ENCODE data around the gene HNRNPUL1. TPM values are rescaled to one million over a fixed set of nuclear protein-coding genes. Genes with fewer than 3 reads are reported as not detected.

The HNRNPUL1 gene
- total RNA-seq, 1 donor from 2014 or later, result 244 TPM

DNA sequence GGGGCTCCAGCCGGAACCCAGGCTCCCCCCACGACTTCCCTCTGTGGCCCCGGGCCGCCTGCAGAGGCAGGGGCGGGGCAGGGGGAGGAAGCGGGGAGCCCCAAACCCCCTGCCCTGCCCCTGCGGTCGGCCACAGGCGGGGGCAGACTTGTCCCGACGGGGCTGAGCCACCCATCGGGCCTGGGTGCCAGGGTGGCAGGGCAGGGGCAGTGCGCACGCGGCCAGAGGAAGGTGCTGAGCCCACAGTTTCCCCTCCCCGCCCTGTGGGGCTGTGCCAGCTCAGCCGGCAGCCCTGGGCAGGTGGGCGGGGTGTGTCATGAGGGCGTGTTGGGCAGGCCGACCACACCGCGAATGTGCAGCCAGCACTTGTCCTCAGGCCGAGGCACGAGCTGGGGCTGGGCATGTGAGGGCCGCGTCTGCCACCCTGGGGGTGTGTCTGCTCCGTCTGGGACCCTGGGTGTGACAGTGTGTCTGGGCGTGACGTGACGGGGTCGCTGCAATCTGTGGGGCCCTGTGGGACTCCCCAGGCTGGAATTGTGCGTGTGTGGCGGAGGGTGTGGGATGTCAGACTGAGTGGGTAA lies 63.5 kb downstream of the HNRNPUL1 start:
- DNase-seq (ENCODE audit: extremely low spot score, unreplicated experiment), result no peak
- Mint-ChIP-seq H3K27me3 (peaks cover 38% of the 10 kb centered on the region), H3K36me3 (no peaks in the 10 kb centered on the region), H3K27ac (peak overlapping the region; percentile 50), H3K9me3 (no peaks in the 10 kb centered on the region), H3K4me1 (ENCODE audit: unreplicated experiment) (peaks cover 47% of the 10 kb centered on the region), H3K4me3 (peak overlapping the region; percentile 15)
- TF ChIP-seq CTCF (conservative IDR thresholded peaks at IDR 0.05), result no peak

- Mint-ChIP-seq H3K27me3 (peaks cover 38% of the 10 kb centered on the region), H3K4me3 (peak overlapping the region; percentile 15), H3K27ac (peak overlapping the region; percentile 50), H3K9me3 (no peaks in the 10 kb centered on the region), H3K4me1 (ENCODE audit: unreplicated experiment) (peaks cover 40% of the 10 kb centered on the region), H3K36me3 (no peaks in the 10 kb centered on the region)
- no peak for TF ChIP-seq CTCF (conservative IDR thresholded peaks at IDR 0.05)
- DNase-seq (ENCODE audit: extremely low spot score, unreplicated experiment), result no peak
Observed at GRCh38 chr19:41328157-41328841, 64.1 kb downstream of the HNRNPUL1 start.

- Mint-ChIP-seq H3K4me3 (no peak overlapping the region), H3K27me3 (peaks cover 38% of the 10 kb centered on the region), H3K27ac (peak overlapping the region; percentile 50), H3K36me3 (no peaks in the 10 kb centered on the region), H3K4me1 (ENCODE audit: unreplicated experiment) (peaks cover 39% of the 10 kb centered on the region), H3K9me3 (no peaks in the 10 kb centered on the region)
- no peak for TF ChIP-seq CTCF (conservative IDR thresholded peaks at IDR 0.05)
- no peak for DNase-seq (ENCODE audit: extremely low spot score, unreplicated experiment)
Observed at GRCh38 chr19:41328842-41329225, 64.7 kb downstream of the HNRNPUL1 start.

- H3K36me3 Mint-ChIP-seq, result no peaks in the 10 kb centered on the region
- H3K4me3 Mint-ChIP-seq, result no peak overlapping the region
- peaks cover 27% of the 10 kb centered on the region for H3K27me3 Mint-ChIP-seq
- DNase-seq (ENCODE audit: extremely low spot score, unreplicated experiment), result no peak
- H3K4me1 Mint-ChIP-seq (ENCODE audit: unreplicated experiment), result peaks cover 24% of the 10 kb centered on the region
- no peaks in the 10 kb centered on the region for H3K9me3 Mint-ChIP-seq
- no peak overlapping the region for H3K27ac Mint-ChIP-seq
- no peak for TF ChIP-seq CTCF (conservative IDR thresholded peaks at IDR 0.05)
Observed at GRCh38 chr19:41330481-41330880, 66.3 kb downstream of the HNRNPUL1 start.

DNA sequence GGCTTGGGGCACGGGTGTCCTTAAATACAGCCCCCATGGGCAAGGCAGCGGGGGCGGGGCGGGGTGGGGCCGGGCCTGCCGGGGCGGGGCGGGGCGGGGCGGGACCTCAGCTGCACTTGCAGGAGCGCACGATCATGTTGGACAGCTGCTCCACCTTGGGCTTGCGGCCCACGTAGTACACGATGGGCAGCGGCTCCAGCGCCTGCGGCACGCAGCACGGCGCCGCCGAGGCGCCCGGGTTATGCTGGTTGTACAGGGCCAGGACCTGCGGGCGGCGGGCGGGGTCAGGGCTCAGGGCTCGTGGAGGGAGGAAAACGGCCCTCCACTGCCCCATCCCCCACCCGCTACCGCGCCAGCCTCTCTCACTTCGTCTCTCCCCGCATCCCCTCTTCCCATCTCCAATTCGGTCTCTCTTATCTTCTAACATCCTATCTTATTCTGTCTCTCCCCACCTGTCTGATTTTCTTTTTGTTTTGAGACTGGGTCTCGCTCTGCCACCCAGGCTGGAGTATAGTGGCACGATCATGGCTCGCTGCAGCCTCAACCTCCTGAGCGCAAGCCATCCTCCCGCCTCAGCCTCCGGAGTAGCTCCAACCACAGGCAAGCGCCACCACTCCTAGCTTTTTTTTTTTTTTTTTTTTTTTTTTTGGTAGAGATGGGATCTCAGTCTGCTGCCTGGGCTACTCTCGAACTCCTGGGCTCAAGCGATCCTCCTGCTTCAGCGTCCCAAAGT lies 66.9 kb downstream of the HNRNPUL1 start:
- DNase-seq (ENCODE audit: extremely low spot score, unreplicated experiment), result no peak
- no peak overlapping the region for H3K4me3 Mint-ChIP-seq
- H3K4me1 Mint-ChIP-seq (ENCODE audit: unreplicated experiment), result peaks cover 21% of the 10 kb centered on the region
- no peak for TF ChIP-seq CTCF (conservative IDR thresholded peaks at IDR 0.05)
- H3K9me3 Mint-ChIP-seq, result no peaks in the 10 kb centered on the region
- H3K27ac Mint-ChIP-seq, result peak overlapping the region; percentile 1
- H3K36me3 Mint-ChIP-seq, result no peaks in the 10 kb centered on the region
- H3K27me3 Mint-ChIP-seq, result peaks cover 26% of the 10 kb centered on the region

All from type B pancreatic cell (in vitro differentiated cells).